B cell (primary cell): ENCODE results near the gene NOD2. TPM values are rescaled to one million over a fixed set of nuclear protein-coding genes. Genes with fewer than 3 reads are reported as not detected.

Experiments
- ATAC-seq: fragments of 200-7000 bp; cut with Tn5 transposase; one replicate; pipeline ENCODE4 v1.10.0; 2021; ENCODE audit warnings: low read depth, mild to moderate bottlenecking, moderate number of reproducible peaks, moderate library complexity
- CTCF ChIA-PET: fragments of 350-600 bp; sonication (Branson Sonifier 250); formaldehyde crosslinking; loops from one replicate; lab custom pipeline; 2021; ENCODE audit warnings: antibody characterized with exemption, inconsistent platforms; lab: Charles Lee
- POLR2A ChIA-PET: fragments of 350-600 bp; sonication (Branson Sonifier 250); formaldehyde crosslinking; loops from one replicate; lab custom pipeline; 2021; ENCODE audit warnings: antibody characterized with exemption; lab: Charles Lee
- DNase-seq: peaks from one replicate; pipeline ENCODE4 v3.0.0; 2013
- H2AFZ ChIP-seq: 2 replicates; pipeline ENCODE4 v1.6.1; 2012; ENCODE audit warnings: mild to moderate bottlenecking, low read depth, low read length; ENCODE audit not compliant: insufficient read depth, poor library complexity, severe bottlenecking
- H3K27ac ChIP-seq, 2 donors: 1 replicate in 1 of 2; 2 replicates in 1 of 2; pipeline ENCODE4 v1.5.1; 2012 to 2013; ENCODE audit warnings: low read length in 2 of 2, mild to moderate bottlenecking in 2 of 2, moderate library complexity in 1 of 2
- H3K27me3 ChIP-seq, 4 experiments: fragments of 200-600 bp in 1 of 4; sonication (generic) in 1 of 4; replicated peaks in 1 of 4; 1 replicate in 2 of 4; 2 replicates in 2 of 4; pipeline versions ENCODE4 v1.6.1 to v1.7.0; 2013 to 2016; ENCODE audit warnings: low read length in 3 of 4, mild to moderate bottlenecking in 2 of 4, mixed read lengths in 1 of 4, moderate library complexity in 1 of 4; ENCODE audit not compliant: insufficient read depth in 4 of 4, control insufficient read depth in 3 of 4; ENCODE audit errors: control extremely low read depth in 1 of 4
- H3K36me3 ChIP-seq, 2 experiments: replicated peaks in 1 of 2; 1 replicate in 1 of 2; 2 replicates in 1 of 2; pipeline versions ENCODE4 v1.6.1 to v1.7.1; 2013; ENCODE audit warnings: low read length in 1 of 2; ENCODE audit not compliant: insufficient read depth in 2 of 2, control insufficient read depth in 1 of 2; ENCODE audit errors: control extremely low read depth in 1 of 2, extremely low read depth in 1 of 2
- H3K4me1 ChIP-seq, 2 donors: fragments of 200-600 bp in 1 of 2; sonication (generic) in 1 of 2; 1 replicate in 1 of 2; 2 replicates in 1 of 2; pipeline versions ENCODE4 v1.5.1 to v1.6.1; 2013 to 2017; ENCODE audit warnings: low read length in 2 of 2; ENCODE audit not compliant: control insufficient read depth in 2 of 2, insufficient read depth in 2 of 2
- H3K4me2 ChIP-seq: replicated peaks from 2 replicates; pipeline ENCODE3; 2012; ENCODE audit warnings: mild to moderate bottlenecking, low read depth, low read length; ENCODE audit not compliant: poor library complexity, severe bottlenecking
- H3K4me3 ChIP-seq, 5 experiments: fragments of 200-600 bp in 1 of 5; sonication (generic) in 1 of 5; 1 replicate in 3 of 5; 2 replicates in 2 of 5; pipeline versions ENCODE4 v1.5.1 to v1.7.0; 2011 to 2016; ENCODE audit warnings: low read length in 4 of 5, mild to moderate bottlenecking in 4 of 5, low read depth in 2 of 5, control low read depth in 1 of 5, moderate library complexity in 1 of 5; ENCODE audit not compliant: insufficient read depth in 1 of 5; ENCODE audit errors: control extremely low read depth in 1 of 5, extremely low read depth in 1 of 5
- H3K79me2 ChIP-seq: fragments of 200-600 bp; sonication (generic); one replicate; pipeline ENCODE4 v1.6.0; 2016; ENCODE audit warnings: low read length; ENCODE audit not compliant: control insufficient read depth, insufficient read depth
- H3K9ac ChIP-seq: fragments of 200-600 bp; sonication (generic); 2 replicates; pipeline ENCODE4 v1.6.1; 2017; ENCODE audit warnings: mild to moderate bottlenecking, low read length, moderate library complexity
- H3K9me3 ChIP-seq, 3 donors: one replicate each; pipeline versions ENCODE4 v1.6.1 to v1.7.1; 2013; ENCODE audit warnings: low read length in 2 of 3; ENCODE audit not compliant: control insufficient read depth in 2 of 3, insufficient read depth in 1 of 3; ENCODE audit errors: control extremely low read depth in 1 of 3
- H4K20me1 ChIP-seq: 2 replicates; pipeline ENCODE4 v1.6.0; 2012; ENCODE audit warnings: mild to moderate bottlenecking, low read length; ENCODE audit not compliant: insufficient read depth, control insufficient read depth, poor library complexity, severe bottlenecking
- H3K27ac Mint-ChIP-seq: one replicate; pipeline ENCODE4 v1.8.0; 2021; ENCODE audit warnings: mixed read lengths
- H3K27me3 Mint-ChIP-seq: one replicate; pipeline ENCODE4 v1.8.0; 2021; ENCODE audit warnings: mixed read lengths
- H3K4me1 Mint-ChIP-seq: one replicate; pipeline ENCODE4 v1.8.0; 2021; ENCODE audit warnings: mixed read lengths
- H3K4me3 Mint-ChIP-seq: one replicate; pipeline ENCODE4 v1.8.0; 2021; ENCODE audit warnings: mixed read lengths
- H3K9me3 Mint-ChIP-seq: one replicate; pipeline ENCODE4 v1.8.0; 2022; ENCODE audit warnings: mixed read lengths; ENCODE audit not compliant: insufficient read depth
- EZH2 ChIP-seq: IDR thresholded peaks from 2 replicates; pipeline ENCODE4 v1.6.1; 2012; ENCODE audit warnings: borderline replicate concordance, low read depth, mild to moderate bottlenecking, moderate library complexity, low read length; ENCODE audit not compliant: insufficient read depth, poor library complexity, severe bottlenecking
- WGBS: methylation state at CpG from one replicate; pipeline ENCODE4 v1.1.5; 2013; ENCODE audit warnings: missing lambda C conversion rate; ENCODE audit not compliant: insufficient coverage; 5-methylcytosine and 5-hydroxymethylcytosine counted together
- intact Hi-C: fragments of 100-400 bp; cut with micrococcal nuclease; formaldehyde crosslinking; loops from one replicate; pipeline ENCODE4 v1.10.0; 2022
- polyA plus RNA-seq: library from polyadenylated mRNA; depleted of rRNA; stranded (reverse); fragments of >200 nt; gene quantifications from 2 replicates; pipeline ENCODE4 v1.2.3, GENCODE V29; 2012
- total RNA-seq, 2 donors: library from RNA; stranded (reverse); fragments of 120-200 nt in 1 of 2; gene quantifications; 1 replicate in 1 of 2; 2 replicates in 1 of 2; pipeline versions ENCODE4 v1.2.3 to v1.2.4, GENCODE V29; 2013 to 2022
- TF ChIP-seq, protein P1 (sequence below): fragments of 200-600 bp; IDR thresholded peaks from one replicate; pipeline ENCODE4 v1.8.0; 2022; ENCODE audit warnings: antibody characterized with exemption, mild to moderate bottlenecking

NOD2 gene
- total and polyA plus RNA-seq, 2 donors (not counting 1 experiment from before 2014, with no cell fraction given) = 1.2 to 1.8 TPM

DNA sequence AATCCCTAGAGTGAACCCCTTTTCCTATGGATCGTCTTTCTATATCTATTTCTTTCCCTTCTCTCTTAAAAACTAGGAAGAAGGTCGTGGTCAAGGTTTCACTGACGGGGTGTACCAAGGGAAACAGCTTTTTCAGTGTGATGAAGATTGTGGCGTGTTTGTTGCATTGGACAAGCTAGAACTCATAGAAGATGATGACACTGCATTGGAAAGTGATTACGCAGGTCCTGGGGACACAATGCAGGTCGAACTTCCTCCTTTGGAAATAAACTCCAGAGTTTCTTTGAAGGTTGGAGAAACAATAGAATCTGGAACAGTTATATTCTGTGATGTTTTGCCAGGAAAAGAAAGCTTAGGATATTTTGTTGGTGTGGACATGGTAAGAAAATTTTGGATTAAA is 58.1 kb downstream of the NOD2 start:
- WGBS = 87% methylated on average over 5 of the region's 6 CpGs
- Mint-ChIP-seq H3K27ac (no peak overlapping the region), H3K4me3 (no peak overlapping the region), H3K4me1 (peaks cover 41% of the 10 kb centered on the region), H3K9me3 (no peaks in the 10 kb centered on the region), H3K27me3 (no peaks in the 10 kb centered on the region)
- H3K4me2 ChIP-seq = no peak overlapping the region
- no peak overlapping the region for H3K27ac ChIP-seq
- H3K27me3 ChIP-seq = no peaks in the 10 kb centered on the region
- ATAC-seq (no peak), DNase-seq (no peak)
- H3K79me2 ChIP-seq = peaks cover 92% of the 10 kb centered on the region
- H3K9ac ChIP-seq = no peak overlapping the region
- CTCF ChIA-PET = interaction anchor here (1.1 to 2.8 kb wide), 5 partner anchors 17 to 107 kb away, joined by 3 to 9 read pairs (median 5); no protein-coding TSS in a partner anchor
- peaks cover 9 to 11% of the 10 kb centered on the region in 2 donors for H3K4me1 ChIP-seq
- no peak for TF ChIP-seq EZH2
- TF ChIP-seq, protein P1, sequence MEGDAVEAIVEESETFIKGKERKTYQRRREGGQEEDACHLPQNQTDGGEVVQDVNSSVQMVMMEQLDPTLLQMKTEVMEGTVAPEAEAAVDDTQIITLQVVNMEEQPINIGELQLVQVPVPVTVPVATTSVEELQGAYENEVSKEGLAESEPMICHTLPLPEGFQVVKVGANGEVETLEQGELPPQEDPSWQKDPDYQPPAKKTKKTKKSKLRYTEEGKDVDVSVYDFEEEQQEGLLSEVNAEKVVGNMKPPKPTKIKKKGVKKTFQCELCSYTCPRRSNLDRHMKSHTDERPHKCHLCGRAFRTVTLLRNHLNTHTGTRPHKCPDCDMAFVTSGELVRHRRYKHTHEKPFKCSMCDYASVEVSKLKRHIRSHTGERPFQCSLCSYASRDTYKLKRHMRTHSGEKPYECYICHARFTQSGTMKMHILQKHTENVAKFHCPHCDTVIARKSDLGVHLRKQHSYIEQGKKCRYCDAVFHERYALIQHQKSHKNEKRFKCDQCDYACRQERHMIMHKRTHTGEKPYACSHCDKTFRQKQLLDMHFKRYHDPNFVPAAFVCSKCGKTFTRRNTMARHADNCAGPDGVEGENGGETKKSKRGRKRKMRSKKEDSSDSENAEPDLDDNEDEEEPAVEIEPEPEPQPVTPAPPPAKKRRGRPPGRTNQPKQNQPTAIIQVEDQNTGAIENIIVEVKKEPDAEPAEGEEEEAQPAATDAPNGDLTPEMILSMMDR = no peak
- H3K9me3 ChIP-seq = no peaks in the 10 kb centered on the region
- peaks cover 59% of the 10 kb centered on the region for H4K20me1 ChIP-seq
- no peak overlapping the region for H2AFZ ChIP-seq
- peaks cover 5 to 59% of the 10 kb centered on the region in 2 experiments for H3K36me3 ChIP-seq
- POLR2A ChIA-PET = no interaction called here
- intact Hi-C loops = no loop called here
- H3K4me3 ChIP-seq = no peak overlapping the region

DNA sequence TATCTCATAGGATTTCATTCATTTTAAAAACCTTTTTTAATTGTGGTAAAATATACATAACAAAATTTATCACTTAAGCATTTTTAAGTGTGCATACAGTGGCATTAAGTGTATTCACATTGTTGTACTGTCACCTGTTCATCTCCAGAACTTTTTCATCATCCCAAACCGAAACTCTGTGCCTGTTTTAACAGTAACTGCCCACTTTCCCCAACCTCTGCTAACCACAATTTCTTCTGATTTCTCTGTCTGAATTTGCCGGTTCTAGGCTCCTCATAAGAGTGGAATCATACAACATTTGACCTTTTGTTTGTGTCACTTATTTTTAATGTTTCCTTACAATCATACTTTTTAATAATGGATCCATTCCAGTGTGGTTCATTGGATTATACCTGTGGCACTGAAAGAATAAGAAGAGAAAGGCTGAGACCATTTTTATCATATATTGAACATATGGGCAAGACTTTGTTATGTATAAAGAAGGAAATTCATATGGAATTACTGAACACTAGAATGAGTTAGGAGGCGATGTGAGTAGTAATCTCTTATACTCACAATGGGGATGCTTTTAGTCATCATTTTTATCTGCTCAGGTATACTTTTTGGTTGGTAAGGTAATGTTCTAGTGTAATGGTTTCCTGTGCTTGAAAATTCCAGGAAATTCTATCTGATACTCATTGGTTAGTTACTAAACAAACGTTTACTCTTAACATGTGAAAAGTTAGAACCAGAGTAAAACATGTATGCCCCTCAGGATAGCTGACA is 59.2 kb downstream of the NOD2 start:
- H3K9ac ChIP-seq = no peak overlapping the region
- ATAC-seq = no peak
- no peaks in the 10 kb centered on the region for H3K9me3 Mint-ChIP-seq
- no peaks in the 10 kb centered on the region for H3K27me3 Mint-ChIP-seq
- H3K27me3 ChIP-seq = no peaks in the 10 kb centered on the region
- peaks cover 39% of the 10 kb centered on the region for H3K4me1 Mint-ChIP-seq
- TF ChIP-seq, protein P1 = no peak
- TF ChIP-seq EZH2 = no peak
- no peak overlapping the region for H3K4me2 ChIP-seq
- H3K4me3 ChIP-seq = no peak overlapping the region
- peaks cover 92% of the 10 kb centered on the region for H3K79me2 ChIP-seq
- no peaks in the 10 kb centered on the region for H3K9me3 ChIP-seq
- 83% methylated on average over 1 of the region's 4 CpGs for WGBS
- H3K4me3 Mint-ChIP-seq = no peak overlapping the region
- no peak overlapping the region for H3K27ac ChIP-seq
- ChIA-PET CTCF (interaction anchor here (1.3 to 1.8 kb wide), 2 partner anchors 16 to 87 kb away, joined by 3 to 5 read pairs; no protein-coding TSS in a partner anchor), POLR2A (no interaction called here)
- H3K27ac Mint-ChIP-seq = no peak overlapping the region
- no peak for DNase-seq
- peaks cover 68% of the 10 kb centered on the region for H4K20me1 ChIP-seq
- H3K36me3 ChIP-seq = peaks cover 5 to 64% of the 10 kb centered on the region in 2 experiments
- no peak overlapping the region for H2AFZ ChIP-seq
- H3K4me1 ChIP-seq = peaks cover 2 to 5% of the 10 kb centered on the region in 2 donors
- intact Hi-C loops = no loop called here
